Omental fat pad (tissue), 4 donors: ENCODE measurements around the gene BSDC1. TPM values are rescaled to one million over a fixed set of nuclear protein-coding genes. Genes with fewer than 3 reads are reported as not detected.

ENCODE experiments used
- ATAC-seq: fragments of 150-250 bp; one replicate; pipeline ENCODE4 v1.9.1; 2016; ENCODE audit warnings: mild to moderate bottlenecking, moderate library complexity; ENCODE audit not compliant: low FRiP score
- DNase-seq: peaks from one replicate; pipeline ENCODE4 v3.0.0-alpha.2; 2019; ENCODE audit warnings: low spot score
- CTCF ChIP-seq, 3 donors: fragments of 450-650 bp; IDR thresholded peaks; one replicate each; pipeline ENCODE4 v1.5.1; 2016 to 2017; ENCODE audit warnings: antibody characterized with exemption in 3 of 3, mild to moderate bottlenecking in 3 of 3, moderate library complexity in 2 of 3
- total RNA-seq, 4 donors: library from RNA; depleted of rRNA; stranded (reverse); fragments of >200 nt; gene quantifications; one replicate each; pipeline ENCODE4 v1.1.0, GENCODE V29; 2016

Gene BSDC1
- total RNA-seq, 4 donors from 2014 or later = 51.9 to 73.1 (median 69.5) TPM

DNA sequence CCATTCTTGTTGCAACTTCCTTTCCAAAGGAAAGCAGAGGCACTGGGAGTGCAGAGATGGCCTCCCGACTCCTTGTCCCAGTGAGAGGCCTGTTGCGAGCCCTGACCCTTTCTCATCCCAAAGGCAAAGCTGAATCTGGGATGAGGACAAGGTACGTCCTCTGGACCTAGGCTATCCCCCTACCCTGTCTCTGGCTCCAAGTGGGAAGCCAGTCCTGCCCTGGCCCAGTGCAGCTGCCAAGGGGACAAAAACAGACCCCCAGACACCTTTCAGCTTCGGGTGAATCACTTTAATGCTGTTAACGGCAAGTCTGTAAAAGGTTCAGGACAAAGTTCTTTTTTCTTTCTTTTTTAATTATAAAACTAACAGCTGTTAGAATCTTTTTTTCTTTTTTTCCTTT is 29.4 kb downstream of the BSDC1 start:
- no peak for TF ChIP-seq CTCF (IDR thresholded peaks at IDR 0.05)
- ATAC-seq (no peak), DNase-seq (no peak)

- no peak for TF ChIP-seq CTCF (IDR thresholded peaks at IDR 0.05)
- DNase-seq (no peak), ATAC-seq (no peak)
These were observed 30.5 kb downstream of the BSDC1 start for GRCh38 chr1:32363713-32364112.

GRCh38 chr1:32362474-32363313 is 31.5 kb downstream of the BSDC1 start, which contains the start of the genes FAM229A and TSSK3:
Gene FAM229A, minus strand, starts transcription at chr1:32362485. Its CDS starts 394 bp downstream, at chr1:32362091.
Gene TSSK3, plus strand, starts transcription at chr1:32362539. Its CDS starts 163 bp downstream, at chr1:32362702.
- DNase-seq = no peak
- no peak for TF ChIP-seq CTCF (IDR thresholded peaks at IDR 0.05)
- ATAC-seq = no peak

DNA sequence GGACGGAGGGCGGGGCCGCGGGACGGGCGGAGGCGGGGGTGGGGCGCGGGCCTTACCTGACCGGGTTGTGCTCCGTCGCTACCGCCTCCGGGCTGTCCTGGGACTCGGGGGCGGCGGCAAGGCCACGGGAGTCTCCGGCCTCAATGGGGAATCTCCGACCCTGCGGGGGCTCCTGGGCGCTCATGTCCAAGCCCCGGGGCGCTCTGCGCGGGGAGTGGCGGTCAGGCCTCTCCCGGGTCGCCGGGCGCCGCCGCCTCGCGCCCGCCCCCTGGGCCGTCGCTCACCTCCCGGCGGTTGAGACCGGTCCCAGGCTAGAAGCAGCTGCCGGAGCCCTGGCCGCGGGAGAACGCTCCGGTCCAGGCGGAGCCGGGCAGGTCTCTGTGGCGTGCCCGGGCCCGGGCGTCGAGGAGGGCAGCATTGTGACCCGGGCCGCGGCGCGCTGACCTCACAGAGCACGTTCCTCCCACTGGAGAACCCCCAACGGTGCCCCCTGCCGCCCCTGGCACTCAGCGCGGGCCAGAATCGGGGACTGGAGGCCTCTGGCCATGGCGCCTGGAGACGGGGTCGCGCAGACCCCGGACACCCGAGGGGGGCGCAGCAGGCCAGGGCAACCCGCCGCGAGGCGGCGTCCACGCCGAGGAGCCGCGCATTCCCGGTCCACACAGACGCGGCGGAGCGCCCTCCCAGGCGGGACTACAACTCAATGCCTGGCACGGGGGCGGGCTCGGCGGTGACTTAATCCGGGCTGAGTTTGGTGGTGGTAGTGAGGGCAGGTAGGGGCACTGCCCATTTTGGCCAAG is 32.4 kb downstream of the BSDC1 start:
- TF ChIP-seq CTCF (IDR thresholded peaks at IDR 0.05) = no peak
- DNase-seq = no peak
- peak; percentile 69 for ATAC-seq

- no peak for DNase-seq
- no peak for ATAC-seq
- TF ChIP-seq CTCF (IDR thresholded peaks at IDR 0.05) = no peak
These were observed 33.0 kb downstream of the BSDC1 start for GRCh38 chr1:32361308-32361673.

- ATAC-seq (no peak), DNase-seq (no peak)
- no peak for TF ChIP-seq CTCF (IDR thresholded peaks at IDR 0.05)
These were observed 35.8 kb downstream of the BSDC1 start for GRCh38 chr1:32358435-32358834.
